IMR-90 (cell line): Measurements from ENCODE around the gene CCL20.

Experiments used
- CHD1 ChIP-seq: IDR thresholded peaks from 2 replicates; pipeline ENCODE4 v1.6.1; 2012; ENCODE audit warnings: low read depth, low read length, improper control_type of control experiment
- POLR2A ChIP-seq: IDR thresholded peaks from 2 replicates; pipeline ENCODE4 v1.6.1; 2012; ENCODE audit warnings: mild to moderate bottlenecking, low read depth, low read length
- RFX5 ChIP-seq: IDR thresholded peaks from 2 replicates; pipeline ENCODE4 v1.8.0; 2012; ENCODE audit warnings: low read depth, mild to moderate bottlenecking, low read length, moderate library complexity
- TF ChIP-seq, protein P1 (sequence below): conservative IDR thresholded peaks from 2 replicates; pipeline ENCODE4 v1.5.1; 2012; ENCODE audit warnings: mild to moderate bottlenecking, low read depth, low read length, improper control_type of control experiment
- TF ChIP-seq, protein P2 (sequence below): fragments of 150-350 bp; IDR thresholded peaks from 2 replicates; pipeline ENCODE4 v1.6.1; 2016; ENCODE audit warnings: low read depth, mild to moderate bottlenecking, low read length, moderate library complexity, borderline replicate concordance
- TF ChIP-seq, protein P3 (sequence below): fragments of 150-350 bp; IDR thresholded peaks from 2 replicates; pipeline ENCODE4 v1.6.1; 2017; ENCODE audit warnings: mild to moderate bottlenecking, antibody characterized with exemption, low read length, low read depth

DNA sequence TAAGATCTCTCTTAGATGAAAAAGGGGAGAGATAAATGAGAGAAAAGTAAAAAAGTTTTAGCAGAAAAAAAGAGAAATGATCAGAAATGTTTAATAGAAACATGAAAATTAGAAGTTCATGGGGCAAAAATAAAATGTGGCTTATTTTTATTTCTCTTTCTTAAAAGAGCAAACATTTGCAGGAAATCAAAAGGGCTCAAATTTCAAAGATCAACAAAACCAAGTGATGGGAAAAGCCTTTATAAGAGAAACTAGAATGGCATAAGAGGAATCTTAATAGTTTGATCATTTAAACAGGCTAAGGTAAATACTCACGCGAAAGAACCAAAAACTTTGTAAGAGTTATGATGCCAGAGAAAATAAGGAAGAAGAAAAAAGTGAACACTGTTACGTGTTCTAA, 34.5 kb downstream of the CCL20 start:
- TF ChIP-seq POLR2A (no peak), CHD1 (no peak), RFX5 (no peak)
- TF ChIP-seq, protein P1, sequence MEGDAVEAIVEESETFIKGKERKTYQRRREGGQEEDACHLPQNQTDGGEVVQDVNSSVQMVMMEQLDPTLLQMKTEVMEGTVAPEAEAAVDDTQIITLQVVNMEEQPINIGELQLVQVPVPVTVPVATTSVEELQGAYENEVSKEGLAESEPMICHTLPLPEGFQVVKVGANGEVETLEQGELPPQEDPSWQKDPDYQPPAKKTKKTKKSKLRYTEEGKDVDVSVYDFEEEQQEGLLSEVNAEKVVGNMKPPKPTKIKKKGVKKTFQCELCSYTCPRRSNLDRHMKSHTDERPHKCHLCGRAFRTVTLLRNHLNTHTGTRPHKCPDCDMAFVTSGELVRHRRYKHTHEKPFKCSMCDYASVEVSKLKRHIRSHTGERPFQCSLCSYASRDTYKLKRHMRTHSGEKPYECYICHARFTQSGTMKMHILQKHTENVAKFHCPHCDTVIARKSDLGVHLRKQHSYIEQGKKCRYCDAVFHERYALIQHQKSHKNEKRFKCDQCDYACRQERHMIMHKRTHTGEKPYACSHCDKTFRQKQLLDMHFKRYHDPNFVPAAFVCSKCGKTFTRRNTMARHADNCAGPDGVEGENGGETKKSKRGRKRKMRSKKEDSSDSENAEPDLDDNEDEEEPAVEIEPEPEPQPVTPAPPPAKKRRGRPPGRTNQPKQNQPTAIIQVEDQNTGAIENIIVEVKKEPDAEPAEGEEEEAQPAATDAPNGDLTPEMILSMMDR = no peak
- TF ChIP-seq, protein P2, sequence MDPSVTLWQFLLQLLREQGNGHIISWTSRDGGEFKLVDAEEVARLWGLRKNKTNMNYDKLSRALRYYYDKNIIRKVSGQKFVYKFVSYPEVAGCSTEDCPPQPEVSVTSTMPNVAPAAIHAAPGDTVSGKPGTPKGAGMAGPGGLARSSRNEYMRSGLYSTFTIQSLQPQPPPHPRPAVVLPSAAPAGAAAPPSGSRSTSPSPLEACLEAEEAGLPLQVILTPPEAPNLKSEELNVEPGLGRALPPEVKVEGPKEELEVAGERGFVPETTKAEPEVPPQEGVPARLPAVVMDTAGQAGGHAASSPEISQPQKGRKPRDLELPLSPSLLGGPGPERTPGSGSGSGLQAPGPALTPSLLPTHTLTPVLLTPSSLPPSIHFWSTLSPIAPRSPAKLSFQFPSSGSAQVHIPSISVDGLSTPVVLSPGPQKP = no peak
- TF ChIP-seq, protein P3, sequence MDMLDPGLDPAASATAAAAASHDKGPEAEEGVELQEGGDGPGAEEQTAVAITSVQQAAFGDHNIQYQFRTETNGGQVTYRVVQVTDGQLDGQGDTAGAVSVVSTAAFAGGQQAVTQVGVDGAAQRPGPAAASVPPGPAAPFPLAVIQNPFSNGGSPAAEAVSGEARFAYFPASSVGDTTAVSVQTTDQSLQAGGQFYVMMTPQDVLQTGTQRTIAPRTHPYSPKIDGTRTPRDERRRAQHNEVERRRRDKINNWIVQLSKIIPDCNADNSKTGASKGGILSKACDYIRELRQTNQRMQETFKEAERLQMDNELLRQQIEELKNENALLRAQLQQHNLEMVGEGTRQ = no peak
